Activated CD8-positive, alpha-beta T cell treated with anti-CD3 and anti-CD28 coated beads for 36 hours (primary cell): ENCODE measurements around the gene MAP3K1. TPM values are rescaled to one million over a fixed set of nuclear protein-coding genes. Genes with fewer than 3 reads are reported as not detected.

Experiments used
- ATAC-seq: fragments of 200-7000 bp; cut with Tn5 transposase; one replicate; pipeline ENCODE4 v1.10.0; 2021; ENCODE audit warnings: mild to moderate bottlenecking, moderate library complexity
- CTCF ChIA-PET: fragments of 350-600 bp; sonication (Branson Sonifier 250); formaldehyde crosslinking; loops from one replicate; lab custom pipeline; 2021; ENCODE audit warnings: antibody characterized with exemption; lab: Charles Lee
- POLR2A ChIA-PET: fragments of 350-600 bp; sonication (Branson Sonifier 250); formaldehyde crosslinking; loops from one replicate; lab custom pipeline; 2021; ENCODE audit warnings: antibody characterized with exemption; lab: Charles Lee
- DNase-seq: peaks from one replicate; pipeline ENCODE4 v3.0.0-alpha.2; 2020
- H3K27ac Mint-ChIP-seq: one replicate; pipeline ENCODE4 v1.8.0; 2021; ENCODE audit warnings: mild to moderate bottlenecking, mixed read lengths
- H3K27me3 Mint-ChIP-seq: one replicate; pipeline ENCODE4 v1.8.0; 2021; ENCODE audit warnings: mixed read lengths
- H3K36me3 Mint-ChIP-seq: one replicate; pipeline ENCODE4 v1.8.0; 2021; ENCODE audit warnings: low read depth, mixed read lengths
- H3K4me1 Mint-ChIP-seq: one replicate; pipeline ENCODE4 v1.8.0; 2021; ENCODE audit warnings: low read depth, mixed read lengths
- H3K4me3 Mint-ChIP-seq: one replicate; pipeline ENCODE4 v1.8.0; 2021; ENCODE audit warnings: mild to moderate bottlenecking, moderate library complexity, mixed read lengths
- H3K9me3 Mint-ChIP-seq: one replicate; pipeline ENCODE4 v1.8.0; 2021; ENCODE audit warnings: mixed read lengths
- intact Hi-C: fragments of 100-400 bp; cut with micrococcal nuclease; formaldehyde crosslinking; loops from one replicate; pipeline ENCODE4 v1.10.0; 2022
- total RNA-seq, 2 experiments: library from RNA; stranded (reverse); gene quantifications; one replicate each; pipeline ENCODE4 v1.2.3, GENCODE V29; 2021
- TF ChIP-seq, protein P1 (sequence below): fragments of 200-600 bp; IDR thresholded peaks from one replicate; pipeline ENCODE4 v1.8.0; 2022; ENCODE audit warnings: antibody characterized with exemption, mild to moderate bottlenecking

The MAP3K1 gene
- total RNA-seq, 2 experiments from 2014 or later, result 16.9 to 17.0 TPM

DNA sequence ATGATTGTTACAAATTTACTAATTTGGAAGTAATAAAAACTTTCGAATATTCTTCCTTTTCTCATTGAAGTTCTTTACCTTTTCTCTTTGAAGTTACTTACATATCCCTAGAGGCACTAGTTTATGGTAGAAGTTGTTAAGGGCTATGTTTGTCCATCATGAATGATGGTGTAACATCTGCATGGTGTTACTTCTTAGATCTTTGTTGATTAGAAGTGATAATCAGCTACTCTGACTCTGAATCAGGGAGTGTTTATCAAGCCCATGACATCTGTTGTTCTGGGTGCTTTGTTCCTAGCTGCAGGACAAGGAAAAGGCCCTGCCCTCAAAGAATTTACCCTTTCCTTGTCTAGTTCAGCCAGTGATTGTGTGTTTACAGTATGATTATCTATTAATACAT, 32.9 kb downstream of the MAP3K1 start:
- intact Hi-C loops, result no loop called here
- DNase-seq (no peak), ATAC-seq (no peak)
- Mint-ChIP-seq H3K36me3 (no peaks in the 10 kb centered on the region), H3K9me3 (no peaks in the 10 kb centered on the region), H3K27me3 (no peaks in the 10 kb centered on the region), H3K4me3 (no peak overlapping the region), H3K27ac (no peak overlapping the region), H3K4me1 (peaks cover 66% of the 10 kb centered on the region)
- ChIA-PET CTCF (interaction anchor here (0.6 to 2.1 kb wide), 2 partner anchors 10 to 538 kb away, joined by 3 to 9 read pairs; no protein-coding TSS in a partner anchor), POLR2A (interaction anchor here (1.0 kb wide), 1 partner anchor 10 kb away, joined by 4 read pairs; no protein-coding TSS in a partner anchor)
- TF ChIP-seq, protein P1, sequence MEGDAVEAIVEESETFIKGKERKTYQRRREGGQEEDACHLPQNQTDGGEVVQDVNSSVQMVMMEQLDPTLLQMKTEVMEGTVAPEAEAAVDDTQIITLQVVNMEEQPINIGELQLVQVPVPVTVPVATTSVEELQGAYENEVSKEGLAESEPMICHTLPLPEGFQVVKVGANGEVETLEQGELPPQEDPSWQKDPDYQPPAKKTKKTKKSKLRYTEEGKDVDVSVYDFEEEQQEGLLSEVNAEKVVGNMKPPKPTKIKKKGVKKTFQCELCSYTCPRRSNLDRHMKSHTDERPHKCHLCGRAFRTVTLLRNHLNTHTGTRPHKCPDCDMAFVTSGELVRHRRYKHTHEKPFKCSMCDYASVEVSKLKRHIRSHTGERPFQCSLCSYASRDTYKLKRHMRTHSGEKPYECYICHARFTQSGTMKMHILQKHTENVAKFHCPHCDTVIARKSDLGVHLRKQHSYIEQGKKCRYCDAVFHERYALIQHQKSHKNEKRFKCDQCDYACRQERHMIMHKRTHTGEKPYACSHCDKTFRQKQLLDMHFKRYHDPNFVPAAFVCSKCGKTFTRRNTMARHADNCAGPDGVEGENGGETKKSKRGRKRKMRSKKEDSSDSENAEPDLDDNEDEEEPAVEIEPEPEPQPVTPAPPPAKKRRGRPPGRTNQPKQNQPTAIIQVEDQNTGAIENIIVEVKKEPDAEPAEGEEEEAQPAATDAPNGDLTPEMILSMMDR, result no peak

- Mint-ChIP-seq H3K27me3 (no peaks in the 10 kb centered on the region), H3K27ac (peak overlapping the region; percentile 50), H3K4me3 (peak overlapping the region; percentile 10), H3K9me3 (no peaks in the 10 kb centered on the region), H3K4me1 (peaks cover 69% of the 10 kb centered on the region), H3K36me3 (no peaks in the 10 kb centered on the region)
- ChIA-PET CTCF (interaction anchor here (0.6 to 2.1 kb wide), 2 partner anchors 11 to 235 kb away, joined by 5 to 9 read pairs; no protein-coding TSS in a partner anchor), POLR2A (no interaction called here)
- intact Hi-C loops, result no loop called here
- DNase-seq (no peak), ATAC-seq (peak; percentile 51)
- TF ChIP-seq, protein P1, result no peak
These were observed 34.3 kb downstream of the MAP3K1 start for GRCh38 chr5:56849671-56850070.

DNA sequence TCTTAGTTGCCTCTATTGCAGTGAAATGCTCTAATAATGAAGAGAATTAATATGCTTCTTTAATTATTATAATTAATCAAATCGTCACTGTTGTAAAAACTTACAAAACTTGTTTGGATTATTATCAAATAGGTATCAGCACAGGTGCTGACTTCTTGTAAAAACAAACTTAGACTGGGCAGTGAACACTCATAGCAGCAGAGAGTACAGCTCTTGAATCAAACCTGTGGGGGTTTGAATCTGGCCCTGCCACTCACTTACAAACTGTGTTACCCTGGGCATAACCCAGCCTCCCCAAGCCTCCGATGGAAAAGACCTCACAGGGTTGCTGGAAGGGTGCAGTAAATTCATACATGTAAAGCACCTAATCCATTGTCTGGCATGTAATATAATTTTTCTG, 35.1 kb downstream of the MAP3K1 start:
- TF ChIP-seq, protein P1, result no peak
- Mint-ChIP-seq H3K4me3 (no peak overlapping the region), H3K4me1 (peaks cover 69% of the 10 kb centered on the region), H3K27me3 (no peaks in the 10 kb centered on the region), H3K36me3 (no peaks in the 10 kb centered on the region), H3K27ac (no peak overlapping the region), H3K9me3 (no peaks in the 10 kb centered on the region)
- POLR2A ChIA-PET, result no interaction called here
- no peak for ATAC-seq
- no peak for DNase-seq
- intact Hi-C loops, result no loop called here
- CTCF ChIA-PET, result interaction anchor here (1.5 kb wide), 1 partner anchor 13 kb away, joined by 5 read pairs; no protein-coding TSS in a partner anchor

GRCh38 chr5:56851258-56851941, 36.1 kb downstream of the MAP3K1 start:
- Mint-ChIP-seq H3K4me3 (no peak overlapping the region), H3K9me3 (no peaks in the 10 kb centered on the region), H3K27ac (no peak overlapping the region), H3K27me3 (no peaks in the 10 kb centered on the region), H3K4me1 (peaks cover 64% of the 10 kb centered on the region), H3K36me3 (no peaks in the 10 kb centered on the region)
- POLR2A ChIA-PET, result interaction anchor here (0.6 kb wide), 1 partner anchor 8 kb away, joined by 3 read pairs; no protein-coding TSS in a partner anchor
- ATAC-seq (no peak), DNase-seq (no peak)
- intact Hi-C loops, result no loop called here
- TF ChIP-seq, protein P1, result no peak
- CTCF ChIA-PET, result interaction anchor here (0.8 to 1.5 kb wide), 3 partner anchors 9 to 339 kb away, joined by 3 to 5 read pairs (median 3); no protein-coding TSS in a partner anchor
